Measurements from ENCODE around the gene L1CAM.

Gene L1CAM

GRCh38 chrX:153903991-153904957 lies 18.3 kb upstream of the L1CAM start, which contains the start of gene AVPR2:
Gene AVPR2, plus strand, starts transcription at chrX:153904673. Its CDS starts 473 bp downstream, at chrX:153905146.
- no peak for DNase-seq (ENCODE audit: low spot score)

- DNase-seq (ENCODE audit: low spot score) = no peak
Measured at GRCh38 chrX:153903238-153903980, 17.4 kb upstream of the L1CAM start.

GRCh38 chrX:153902385-153902784 lies 16.4 kb upstream of the L1CAM start:
- DNase-seq (ENCODE audit: low spot score) = peak; percentile 12

GRCh38 chrX:153901753-153902140 lies 15.8 kb upstream of the L1CAM start:
- no peak for DNase-seq (ENCODE audit: low spot score)

GRCh38 chrX:153900831-153901752 lies 15.1 kb upstream of the L1CAM start:
- DNase-seq (ENCODE audit: low spot score) = peak; percentile 88

- DNase-seq (ENCODE audit: low spot score) = no peak
Measured at GRCh38 chrX:153897899-153898298, 11.9 kb upstream of the L1CAM start.

- no peak for DNase-seq (ENCODE audit: low spot score)
Measured at GRCh38 chrX:153889123-153889522, 3.1 kb upstream of the L1CAM start.

- DNase-seq (ENCODE audit: low spot score) = no peak
Measured at GRCh38 chrX:153888344-153888743, 2.4 kb upstream of the L1CAM start.

GRCh38 chrX:153887385-153887784 lies 1.4 kb upstream of the L1CAM start:
- no peak for DNase-seq (ENCODE audit: low spot score)

- DNase-seq (ENCODE audit: low spot score) = peak; percentile 76
Measured at GRCh38 chrX:153886915-153887314, 942 bp upstream of the L1CAM start.

- no peak for DNase-seq (ENCODE audit: low spot score)
Measured at GRCh38 chrX:153885208-153885787, 675 bp downstream of the L1CAM start.

- DNase-seq (ENCODE audit: low spot score) = peak; percentile 45
Measured at GRCh38 chrX:153884590-153884989, 1.4 kb downstream of the L1CAM start.

- DNase-seq (ENCODE audit: low spot score) = no peak
Measured at GRCh38 chrX:153884136-153884535, 1.8 kb downstream of the L1CAM start.

GRCh38 chrX:153883163-153883843 lies 2.7 kb downstream of the L1CAM start:
- no peak for DNase-seq (ENCODE audit: low spot score)

- DNase-seq (ENCODE audit: low spot score) = no peak
Measured at GRCh38 chrX:153882557-153882956, 3.4 kb downstream of the L1CAM start.

- peak; percentile 51 for DNase-seq (ENCODE audit: low spot score)
Measured at GRCh38 chrX:153882086-153882498, 3.9 kb downstream of the L1CAM start.

GRCh38 chrX:153881281-153881680 lies 4.7 kb downstream of the L1CAM start:
- DNase-seq (ENCODE audit: low spot score) = no peak

- no peak for DNase-seq (ENCODE audit: low spot score)
Measured at GRCh38 chrX:153880440-153880815, 5.5 kb downstream of the L1CAM start.

GRCh38 chrX:153879741-153880439 lies 6.1 kb downstream of the L1CAM start:
- DNase-seq (ENCODE audit: low spot score) = no peak

GRCh38 chrX:153878969-153879653 lies 6.9 kb downstream of the L1CAM start:
- DNase-seq (ENCODE audit: low spot score) = no peak

Measured in kidney tubule cell (primary cell).